Left ventricle myocardium inferior (tissue), 1 donor: ENCODE measurements around the gene INSIG1. TPM values are rescaled to one million over a fixed set of nuclear protein-coding genes. Genes with fewer than 3 reads are reported as not detected.

Source experiments
- DNase-seq: peaks from one replicate; pipeline ENCODE4 v3.0.0-alpha.2; 2020
- H3K27ac ChIP-seq: fragments of 200-600 bp; replicated peaks from 2 replicates; pipeline ENCODE4 v1.8.0; 2021
- H3K27me3 ChIP-seq: fragments of 200-600 bp; 2 replicates; pipeline ENCODE4 v1.8.0; 2021; ENCODE audit warnings: low read depth
- H3K36me3 ChIP-seq: fragments of 200-600 bp; 2 replicates; pipeline ENCODE4 v1.8.0; 2021
- H3K4me1 ChIP-seq: fragments of 200-600 bp; 2 replicates; pipeline ENCODE4 v1.8.0; 2021
- H3K4me3 ChIP-seq: fragments of 200-600 bp; 2 replicates; pipeline ENCODE4 v1.8.0; 2021; ENCODE audit warnings: mild to moderate bottlenecking, moderate library complexity
- H3K9me3 ChIP-seq: fragments of 200-600 bp; replicated peaks from 2 replicates; pipeline ENCODE4 v1.8.0; 2021
- intact Hi-C: fragments of 100-400 bp; cut with micrococcal nuclease; formaldehyde crosslinking; loops from one replicate; pipeline ENCODE4 v1.11.0; 2022
- total RNA-seq: library from RNA; stranded (reverse); fragmentation: NEBNext Ultra II Directional; extraction: Animal tissue kit (Norgen Biotek cat#: 25700); gene quantifications from one replicate; pipeline ENCODE4 v1.2.1, GENCODE V29; 2021
- TF ChIP-seq, protein P1 (sequence below): fragments of 200-600 bp; IDR thresholded peaks from 2 replicates; pipeline ENCODE4 v1.8.0; 2021; ENCODE audit warnings: antibody characterized with exemption, mild to moderate bottlenecking, borderline replicate concordance
- donor health status: DM: no; HTN: yes; CAD: no; lungs with severe emphysema.

The INSIG1 gene
- total RNA-seq, 1 donor from 2014 or later, result 7.5 TPM

DNA sequence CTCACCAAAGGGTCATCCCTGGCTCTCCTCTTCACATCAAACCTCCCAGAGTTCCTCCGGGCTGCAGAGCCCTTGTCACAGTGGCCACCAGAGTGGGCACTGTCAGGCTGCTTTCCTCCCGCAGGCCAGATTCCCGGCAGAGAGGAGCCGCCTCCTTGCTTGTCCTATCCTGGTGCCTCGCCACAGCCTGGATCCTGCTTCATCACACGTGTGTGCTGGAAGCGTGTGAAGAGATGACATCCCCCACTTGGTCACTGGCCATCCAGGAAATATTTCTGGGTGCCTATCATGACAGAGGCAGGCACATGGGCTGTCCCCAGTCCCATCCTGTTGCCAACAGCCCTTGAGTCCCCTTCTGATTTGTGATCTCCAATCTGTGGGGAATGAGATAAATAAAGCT is 15.0 kb downstream of the INSIG1 start:
- H3K9me3 ChIP-seq, result no peaks in the 10 kb centered on the region
- peaks cover 31% of the 10 kb centered on the region for H3K36me3 ChIP-seq
- TF ChIP-seq, protein P1, sequence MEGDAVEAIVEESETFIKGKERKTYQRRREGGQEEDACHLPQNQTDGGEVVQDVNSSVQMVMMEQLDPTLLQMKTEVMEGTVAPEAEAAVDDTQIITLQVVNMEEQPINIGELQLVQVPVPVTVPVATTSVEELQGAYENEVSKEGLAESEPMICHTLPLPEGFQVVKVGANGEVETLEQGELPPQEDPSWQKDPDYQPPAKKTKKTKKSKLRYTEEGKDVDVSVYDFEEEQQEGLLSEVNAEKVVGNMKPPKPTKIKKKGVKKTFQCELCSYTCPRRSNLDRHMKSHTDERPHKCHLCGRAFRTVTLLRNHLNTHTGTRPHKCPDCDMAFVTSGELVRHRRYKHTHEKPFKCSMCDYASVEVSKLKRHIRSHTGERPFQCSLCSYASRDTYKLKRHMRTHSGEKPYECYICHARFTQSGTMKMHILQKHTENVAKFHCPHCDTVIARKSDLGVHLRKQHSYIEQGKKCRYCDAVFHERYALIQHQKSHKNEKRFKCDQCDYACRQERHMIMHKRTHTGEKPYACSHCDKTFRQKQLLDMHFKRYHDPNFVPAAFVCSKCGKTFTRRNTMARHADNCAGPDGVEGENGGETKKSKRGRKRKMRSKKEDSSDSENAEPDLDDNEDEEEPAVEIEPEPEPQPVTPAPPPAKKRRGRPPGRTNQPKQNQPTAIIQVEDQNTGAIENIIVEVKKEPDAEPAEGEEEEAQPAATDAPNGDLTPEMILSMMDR, result no peak
- DNase-seq, result no peak
- H3K27ac ChIP-seq, result no peak overlapping the region
- H3K4me3 ChIP-seq, result no peak overlapping the region
- intact Hi-C loops, result no loop called here
- H3K4me1 ChIP-seq, result no peaks in the 10 kb centered on the region
- H3K27me3 ChIP-seq, result peaks cover 17% of the 10 kb centered on the region

DNA sequence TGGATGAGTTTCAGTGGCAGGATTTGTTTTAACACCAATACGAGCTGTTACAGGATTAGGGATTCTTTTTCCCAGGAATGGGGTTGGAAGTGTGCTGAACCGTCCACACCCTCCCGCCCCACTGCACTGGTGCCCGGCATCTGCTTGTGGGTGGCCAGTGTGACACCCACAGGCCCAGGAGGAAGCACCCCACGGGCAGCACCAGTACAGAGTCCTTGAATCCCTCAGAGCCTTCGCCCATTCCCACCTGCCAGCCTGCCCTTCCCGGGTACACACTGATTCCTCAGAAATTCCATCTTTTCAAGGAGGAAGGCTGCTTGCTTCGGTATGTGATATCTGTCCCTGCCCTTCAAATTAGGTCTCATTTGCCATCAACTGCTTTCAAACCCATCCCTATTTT is 15.4 kb downstream of the INSIG1 start:
- no peaks in the 10 kb centered on the region for H3K4me1 ChIP-seq
- peaks cover 27% of the 10 kb centered on the region for H3K36me3 ChIP-seq
- no peaks in the 10 kb centered on the region for H3K9me3 ChIP-seq
- no peak for DNase-seq
- H3K27ac ChIP-seq, result no peak overlapping the region
- H3K4me3 ChIP-seq, result no peak overlapping the region
- TF ChIP-seq, protein P1, result no peak
- intact Hi-C loops, result no loop called here
- H3K27me3 ChIP-seq, result peaks cover 17% of the 10 kb centered on the region

DNA sequence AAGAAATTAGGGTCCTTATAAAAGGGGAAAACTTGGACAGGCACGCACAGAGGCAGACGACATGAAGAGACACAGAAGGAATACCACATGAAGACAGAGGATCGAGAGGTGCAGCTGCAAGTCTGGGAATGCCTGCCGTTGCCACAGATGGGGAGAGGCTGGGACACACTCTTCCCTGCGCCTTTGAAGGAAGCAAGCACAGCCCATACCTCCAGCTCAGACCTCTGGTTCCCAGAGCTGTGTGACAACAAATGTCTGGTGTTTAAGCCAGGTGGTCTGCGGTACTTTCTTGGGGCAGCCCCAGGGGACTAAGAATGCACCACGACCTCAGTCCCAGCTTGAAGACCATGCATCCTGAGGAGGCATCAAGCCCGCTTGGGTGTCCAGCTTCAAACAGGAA is 18.3 kb downstream of the INSIG1 start:
- Histone ChIP-seq H3K27me3 (peaks cover 33% of the 10 kb centered on the region), H3K4me1 (no peaks in the 10 kb centered on the region), H3K4me3 (no peak overlapping the region), H3K27ac (no peak overlapping the region), H3K9me3 (no peaks in the 10 kb centered on the region), H3K36me3 (no peaks in the 10 kb centered on the region)
- TF ChIP-seq, protein P1, result no peak
- no peak for DNase-seq
- intact Hi-C loops, result no loop called here

DNA sequence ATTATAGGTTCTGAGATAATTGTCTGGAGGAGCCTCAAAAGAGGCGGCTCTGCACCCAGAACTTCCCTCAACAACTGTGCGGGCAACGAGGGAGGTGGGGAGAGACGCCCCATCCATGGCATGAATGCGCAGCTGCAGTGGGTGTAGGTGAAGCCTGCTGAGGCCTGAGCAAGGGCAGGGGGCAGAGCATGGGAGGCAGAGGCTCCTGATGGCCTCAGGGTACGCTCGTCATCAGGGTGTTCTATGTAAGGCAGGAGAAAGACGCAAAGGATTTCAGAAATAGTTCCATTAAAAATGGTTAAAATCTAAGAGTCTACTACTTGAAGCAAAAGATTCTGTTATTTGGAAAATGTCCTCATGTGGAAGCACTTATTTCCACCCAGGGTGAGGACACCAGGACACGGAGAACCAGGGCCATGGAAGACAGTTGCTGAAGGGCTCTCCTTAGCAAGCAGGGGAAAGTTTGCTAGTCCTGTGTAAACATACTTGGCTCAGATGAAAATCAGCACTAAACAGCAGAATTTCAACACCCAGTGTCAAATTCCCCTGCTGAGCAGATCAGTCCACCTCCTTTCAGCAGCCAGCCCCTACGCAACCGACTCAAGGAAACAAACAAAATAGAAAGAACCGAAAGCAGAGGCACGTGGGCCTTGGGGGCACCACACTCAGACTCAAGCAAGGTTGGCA is 18.9 kb downstream of the INSIG1 start:
- Histone ChIP-seq H3K36me3 (no peaks in the 10 kb centered on the region), H3K4me3 (no peak overlapping the region), H3K27me3 (peaks cover 39% of the 10 kb centered on the region), H3K4me1 (no peaks in the 10 kb centered on the region), H3K27ac (no peak overlapping the region), H3K9me3 (no peaks in the 10 kb centered on the region)
- intact Hi-C loops, result no loop called here
- TF ChIP-seq, protein P1, result no peak
- no peak for DNase-seq

DNA sequence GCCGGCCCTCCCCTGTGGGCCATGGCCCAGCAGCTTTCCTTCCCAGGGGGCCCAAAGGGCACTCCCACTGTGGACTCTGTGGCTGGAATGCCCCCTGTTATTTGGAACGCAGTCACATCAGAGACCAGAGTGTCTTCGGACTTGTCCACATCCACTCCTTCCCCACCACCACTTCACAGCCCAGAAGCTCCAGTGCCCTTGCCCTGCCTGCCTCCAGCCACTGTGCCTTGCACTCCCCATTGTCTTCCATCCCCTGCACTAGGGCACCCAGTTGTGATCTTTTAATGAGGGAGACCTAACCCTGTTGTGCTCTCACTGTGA is 19.4 kb downstream of the INSIG1 start:
- H3K36me3 ChIP-seq, result no peaks in the 10 kb centered on the region
- H3K4me1 ChIP-seq, result no peaks in the 10 kb centered on the region
- peaks cover 43% of the 10 kb centered on the region for H3K27me3 ChIP-seq
- no peak overlapping the region for H3K4me3 ChIP-seq
- TF ChIP-seq, protein P1, result no peak
- DNase-seq, result no peak
- intact Hi-C loops, result no loop called here
- H3K9me3 ChIP-seq, result no peaks in the 10 kb centered on the region
- no peak overlapping the region for H3K27ac ChIP-seq
